RWPE2 (cell line): ENCODE results near the gene FXR2.

ENCODE experiments used
- ATAC-seq: fragments of 200-7000 bp; cut with Tn5 transposase; 3 replicates; pipeline ENCODE4 v1.9.1; 2021; ENCODE audit warnings: low read depth
- DNase-seq: peaks from one replicate; pipeline ENCODE4 v3.0.0-alpha.2; 2020; ENCODE audit warnings: low spot score
- H3K27ac ChIP-seq: fragments of 450-650 bp; 2 replicates; pipeline ENCODE4 v1.5.1; 2017; ENCODE audit warnings: mild to moderate bottlenecking; ENCODE audit not compliant: poor library complexity, severe bottlenecking
- H3K27me3 ChIP-seq: fragments of 250-450 bp; sonication (Bioruptor Pico); 2 replicates; pipeline ENCODE4 v1.5.1; 2021; ENCODE audit warnings: mild to moderate bottlenecking, moderate library complexity; ENCODE audit not compliant: insufficient read depth, poor library complexity, severe bottlenecking
- H3K36me3 ChIP-seq: fragments of 250-450 bp; sonication (Bioruptor Pico); 2 replicates; pipeline ENCODE4 v1.5.1; 2020; ENCODE audit warnings: low read depth, mild to moderate bottlenecking, moderate library complexity
- H3K4me1 ChIP-seq: fragments of 250-450 bp; sonication (Bioruptor Pico); 2 replicates; pipeline ENCODE4 v1.5.1; 2021; ENCODE audit warnings: mild to moderate bottlenecking, moderate library complexity; ENCODE audit not compliant: insufficient read depth, poor library complexity, severe bottlenecking
- H3K4me3 ChIP-seq: fragments of 250-450 bp; sonication (Bioruptor Pico); 2 replicates; pipeline ENCODE4 v1.5.1; 2021; ENCODE audit warnings: mild to moderate bottlenecking, moderate library complexity; ENCODE audit not compliant: severe bottlenecking
- H3K9me3 ChIP-seq: fragments of 250-450 bp; sonication (Bioruptor Pico); 2 replicates; pipeline ENCODE4 v1.5.1; 2021; ENCODE audit warnings: mild to moderate bottlenecking, moderate library complexity; ENCODE audit not compliant: severe bottlenecking
- TF ChIP-seq, protein P1 (sequence below): fragments of 450-650 bp; IDR thresholded peaks from one replicate; pipeline ENCODE4 v1.5.1; 2017; ENCODE audit warnings: mild to moderate bottlenecking, moderate library complexity; ENCODE audit not compliant: poor library complexity, severe bottlenecking

The FXR2 gene

DNA sequence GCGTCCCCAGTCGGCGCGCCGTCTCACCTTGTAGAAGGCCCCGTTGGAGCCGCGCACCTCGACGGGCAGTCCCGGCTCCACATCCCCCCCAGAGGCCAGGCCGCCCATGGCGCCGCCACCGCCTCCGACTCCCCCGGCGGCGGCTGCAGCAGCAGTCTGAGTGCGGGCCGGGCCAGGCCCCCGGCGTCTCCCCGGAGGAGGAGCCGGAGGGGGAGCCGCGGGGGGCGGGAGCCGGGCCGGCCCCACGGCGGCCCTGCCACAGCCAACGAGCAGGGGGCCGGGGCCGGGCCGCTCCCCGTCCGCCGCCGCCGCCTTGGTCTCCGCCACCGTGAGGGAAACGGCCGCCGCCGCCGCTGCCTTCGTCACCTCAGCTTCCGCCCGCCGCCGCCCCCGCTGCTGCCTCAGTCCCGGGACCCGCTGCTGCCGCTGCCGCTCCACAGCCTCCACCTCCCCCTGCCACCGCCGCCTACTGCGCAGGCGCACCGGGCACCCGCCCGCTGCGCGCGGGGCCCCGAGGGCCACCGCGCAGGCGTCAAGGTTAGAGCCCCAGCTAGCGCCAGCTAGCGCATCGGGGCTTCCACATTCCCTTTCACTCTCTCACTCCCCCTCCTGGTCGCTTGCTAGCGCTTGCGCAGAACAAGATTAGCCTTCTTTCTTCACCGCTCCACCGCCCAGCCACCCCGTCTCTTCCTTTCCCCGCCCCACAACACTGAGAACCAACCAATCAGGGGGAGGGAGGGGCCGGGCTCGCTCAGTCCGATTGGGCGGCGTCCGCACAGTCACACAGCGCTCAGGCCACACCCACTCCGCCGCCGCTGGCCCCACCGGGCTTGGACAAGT, at the start of gene FXR2:
FXR2 (minus strand) TSS at position 473 of the 840 bp plus-strand sequence; CDS start at position 108, 365 bp downstream.
- peak; percentile 99 for DNase-seq
- Histone ChIP-seq H3K36me3 (peaks cover 31% of the 10 kb centered on the region), H3K27ac (peak within 1 kb of the TSS; percentile 77), H3K9me3 (no peaks in the 10 kb centered on the region), H3K4me1 (peaks cover 16% of the 10 kb centered on the region), H3K27me3 (no peaks in the 10 kb centered on the region), H3K4me3 (peak within 1 kb of the TSS; percentile 87)
- TF ChIP-seq, protein P1, sequence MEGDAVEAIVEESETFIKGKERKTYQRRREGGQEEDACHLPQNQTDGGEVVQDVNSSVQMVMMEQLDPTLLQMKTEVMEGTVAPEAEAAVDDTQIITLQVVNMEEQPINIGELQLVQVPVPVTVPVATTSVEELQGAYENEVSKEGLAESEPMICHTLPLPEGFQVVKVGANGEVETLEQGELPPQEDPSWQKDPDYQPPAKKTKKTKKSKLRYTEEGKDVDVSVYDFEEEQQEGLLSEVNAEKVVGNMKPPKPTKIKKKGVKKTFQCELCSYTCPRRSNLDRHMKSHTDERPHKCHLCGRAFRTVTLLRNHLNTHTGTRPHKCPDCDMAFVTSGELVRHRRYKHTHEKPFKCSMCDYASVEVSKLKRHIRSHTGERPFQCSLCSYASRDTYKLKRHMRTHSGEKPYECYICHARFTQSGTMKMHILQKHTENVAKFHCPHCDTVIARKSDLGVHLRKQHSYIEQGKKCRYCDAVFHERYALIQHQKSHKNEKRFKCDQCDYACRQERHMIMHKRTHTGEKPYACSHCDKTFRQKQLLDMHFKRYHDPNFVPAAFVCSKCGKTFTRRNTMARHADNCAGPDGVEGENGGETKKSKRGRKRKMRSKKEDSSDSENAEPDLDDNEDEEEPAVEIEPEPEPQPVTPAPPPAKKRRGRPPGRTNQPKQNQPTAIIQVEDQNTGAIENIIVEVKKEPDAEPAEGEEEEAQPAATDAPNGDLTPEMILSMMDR: peak; percentile 81
- ATAC-seq: peak; percentile 93

DNA sequence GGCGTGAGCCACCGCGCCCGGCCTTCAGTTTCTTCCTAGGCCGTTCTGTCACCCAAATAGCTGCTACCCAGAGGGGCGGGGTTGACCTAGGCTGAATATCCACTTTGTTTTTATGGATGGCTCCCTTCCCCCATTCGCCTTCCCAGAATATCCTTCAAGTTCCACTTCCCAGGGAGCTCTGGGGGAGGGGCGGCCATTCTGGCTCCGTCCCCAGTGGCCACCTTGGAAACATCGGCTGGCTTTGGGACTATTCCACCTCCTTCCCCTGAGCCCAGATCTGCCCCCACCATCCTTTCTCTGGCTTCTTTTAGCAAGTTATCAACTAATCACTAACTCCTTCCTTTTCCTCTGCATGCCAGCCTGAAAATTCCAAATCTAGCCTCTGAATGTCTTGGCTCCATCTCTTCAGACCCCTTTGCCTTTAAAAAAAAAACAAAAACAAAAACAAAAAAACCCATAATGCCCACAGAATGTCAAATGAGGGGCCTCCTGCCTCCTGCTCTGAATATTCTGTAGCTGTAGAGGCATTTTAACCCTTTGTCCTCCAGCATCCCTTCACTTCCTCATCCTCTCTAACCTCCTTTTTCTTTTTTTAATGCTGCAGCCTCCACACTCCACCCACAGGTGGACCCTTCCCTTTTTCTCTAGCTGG, 42.4 kb upstream of the FXR2 start:
- H3K27ac ChIP-seq: no peak overlapping the region
- TF ChIP-seq, protein P1: no peak
- DNase-seq (no peak), ATAC-seq (no peak)
- no peak overlapping the region for H3K4me3 ChIP-seq
- H3K4me1 ChIP-seq: no peaks in the 10 kb centered on the region
- H3K9me3 ChIP-seq: no peaks in the 10 kb centered on the region
- H3K36me3 ChIP-seq: no peaks in the 10 kb centered on the region
- peaks cover 17% of the 10 kb centered on the region for H3K27me3 ChIP-seq

DNA sequence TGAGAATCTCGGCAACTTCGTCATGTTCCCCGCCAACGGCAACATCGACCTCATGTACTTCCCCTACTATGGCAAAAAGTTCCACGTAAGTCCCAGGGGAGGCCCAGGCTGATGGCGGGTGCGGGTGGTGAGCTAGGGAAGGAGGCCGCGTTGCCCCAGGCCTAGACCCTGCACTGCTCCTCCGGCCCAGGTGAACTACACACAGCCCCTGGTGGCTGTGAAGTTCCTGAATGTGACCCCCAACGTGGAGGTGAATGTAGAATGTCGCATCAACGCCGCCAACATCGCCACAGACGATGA, 40.8 kb upstream of the FXR2 start:
- H3K9me3 ChIP-seq: no peaks in the 10 kb centered on the region
- H3K27me3 ChIP-seq: peaks cover 33% of the 10 kb centered on the region
- no peaks in the 10 kb centered on the region for H3K4me1 ChIP-seq
- H3K4me3 ChIP-seq: no peak overlapping the region
- ATAC-seq (no peak), DNase-seq (no peak)
- no peak overlapping the region for H3K27ac ChIP-seq
- TF ChIP-seq, protein P1: no peak
- no peaks in the 10 kb centered on the region for H3K36me3 ChIP-seq

DNA sequence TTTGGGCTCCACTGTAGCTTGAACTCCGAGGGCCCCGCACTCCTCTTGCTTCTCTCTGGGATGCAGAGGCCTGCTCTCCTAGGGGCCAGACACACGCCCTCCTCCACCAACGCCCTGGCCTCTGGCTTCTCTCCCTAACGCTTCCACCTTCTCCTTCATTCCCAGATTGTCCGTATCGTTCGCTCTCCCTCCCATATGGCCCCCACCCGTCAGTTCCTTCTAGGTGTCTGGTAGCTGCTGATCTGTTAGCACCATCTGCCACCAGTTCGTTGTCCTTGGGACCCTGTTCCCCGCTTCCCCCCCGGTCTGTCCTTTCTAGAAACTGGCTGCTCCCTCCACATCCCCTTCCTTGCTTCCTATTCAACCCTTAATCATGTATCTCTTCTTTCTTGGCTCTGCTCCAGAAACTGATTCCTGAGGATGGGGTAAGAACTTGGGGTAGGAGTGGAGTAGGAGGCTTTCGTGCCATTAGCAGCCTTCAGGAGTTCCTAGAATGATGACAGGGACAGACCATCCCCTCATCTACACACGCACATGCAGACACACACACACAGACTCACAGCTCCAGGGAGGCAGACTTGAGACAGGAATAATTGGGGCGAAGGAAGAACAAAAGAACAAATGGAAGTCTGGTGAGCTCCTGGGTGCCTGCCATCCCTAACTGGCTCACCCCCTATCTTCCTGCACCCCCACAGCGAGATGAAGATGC, 40.3 kb upstream of the FXR2 start:
- Histone ChIP-seq H3K4me1 (no peaks in the 10 kb centered on the region), H3K27ac (no peak overlapping the region), H3K27me3 (peaks cover 38% of the 10 kb centered on the region), H3K36me3 (no peaks in the 10 kb centered on the region), H3K9me3 (no peaks in the 10 kb centered on the region), H3K4me3 (no peak overlapping the region)
- DNase-seq (no peak), ATAC-seq (no peak)
- TF ChIP-seq, protein P1: no peak
